Stimulated activated CD4-positive, alpha-beta T cell treated with anti-CD3 and anti-CD28 coated beads, Interleukin-4, amount 100 ng/mL, for 48 hours (primary cell): Measurements from ENCODE around the gene NELL2.

ENCODE experiments used
- DNase-seq, 2 donors: peaks; one replicate each; pipeline ENCODE4 v3.0.0-alpha.2; 2020; ENCODE audit warnings: low read depth in 2 of 2

Gene NELL2

DNA sequence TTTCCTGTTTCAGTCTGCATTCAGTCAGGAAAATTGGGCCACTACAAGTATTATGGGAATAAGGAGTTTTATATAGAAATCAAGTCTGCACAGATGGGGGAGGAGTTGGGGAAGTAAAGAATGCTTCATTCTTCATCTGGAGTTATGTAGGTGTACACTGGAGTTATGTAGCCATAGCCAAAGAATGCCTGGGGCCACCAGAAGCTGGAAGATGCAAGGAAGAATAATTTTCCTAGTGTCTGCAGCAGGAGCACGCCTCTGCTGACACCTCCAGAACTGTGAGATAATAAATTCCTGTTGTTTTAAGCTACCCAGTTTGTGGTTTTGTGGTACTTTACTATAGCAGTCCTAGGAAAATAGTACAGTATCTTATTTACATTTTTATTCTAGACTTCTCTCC is 333.4 kb downstream of the NELL2 start:
- no peak for DNase-seq

DNA sequence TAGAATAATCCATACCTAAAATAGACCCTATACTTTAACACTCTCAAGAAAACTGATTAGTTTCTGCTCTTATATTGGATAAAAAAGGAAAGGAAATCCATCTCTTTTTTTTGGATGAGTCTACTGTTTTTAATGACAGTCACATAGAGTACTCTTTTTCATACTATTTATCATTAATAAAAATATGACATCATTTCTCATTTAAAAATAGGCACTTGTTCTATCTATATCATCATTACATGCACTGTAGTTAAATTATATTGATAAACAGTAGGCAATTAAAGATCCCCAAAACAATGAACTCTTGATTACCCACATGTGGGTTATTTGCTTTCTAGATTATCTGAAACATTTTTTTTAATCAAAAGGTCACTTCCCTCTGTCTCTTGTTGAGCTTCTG is 338.8 kb downstream of the NELL2 start:
- DNase-seq = no peak

DNA sequence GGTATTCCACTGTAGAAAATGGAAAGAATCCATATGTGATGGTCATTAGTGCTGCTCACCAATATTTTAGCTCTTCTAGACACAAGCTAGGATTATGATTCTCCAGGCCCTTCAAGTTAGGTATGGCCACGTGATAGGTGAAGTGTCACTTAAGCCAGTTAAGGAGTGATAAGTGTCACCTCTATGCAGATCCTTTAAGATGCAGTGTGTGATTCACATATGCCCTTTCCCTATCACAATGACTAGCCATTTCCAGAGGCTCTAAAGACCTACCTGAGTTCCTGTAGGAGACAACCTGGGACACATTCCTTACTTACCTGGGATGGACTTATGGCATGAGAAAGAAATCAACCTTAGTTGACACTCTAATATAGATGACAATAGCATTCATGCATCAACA is 343.2 kb downstream of the NELL2 start:
- no peak for DNase-seq

DNA sequence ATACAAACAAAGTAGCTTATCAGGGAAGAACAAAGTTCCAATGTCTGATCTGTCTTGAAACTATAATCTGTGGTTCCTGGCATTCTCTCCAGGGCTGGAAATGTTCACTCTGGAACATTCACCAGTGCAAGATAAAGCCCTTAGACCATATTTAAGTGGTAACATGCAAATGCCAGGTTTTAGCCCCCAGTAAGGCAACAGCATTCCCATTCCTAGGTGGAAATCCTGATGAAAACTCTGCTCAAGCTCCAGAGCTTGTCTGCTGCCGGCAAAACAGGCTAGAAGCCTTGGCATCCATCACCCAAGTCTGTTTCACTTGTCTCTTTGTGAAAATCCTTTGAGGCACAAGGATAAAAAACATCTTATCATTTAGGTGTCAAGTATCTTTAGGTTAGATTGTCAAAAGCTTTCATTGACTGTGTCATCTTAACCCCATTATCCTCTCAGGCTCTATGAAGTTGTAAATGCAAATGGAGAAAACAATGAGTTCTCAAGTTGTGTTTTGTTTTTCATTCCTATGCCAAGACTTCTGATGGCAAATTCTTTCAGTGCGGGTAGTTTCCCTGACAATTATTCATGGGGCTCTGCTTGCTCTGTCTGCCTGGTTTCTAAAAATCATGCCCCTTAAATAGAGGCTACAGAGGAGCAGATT is 344.7 kb downstream of the NELL2 start:
- no peak for DNase-seq

DNA sequence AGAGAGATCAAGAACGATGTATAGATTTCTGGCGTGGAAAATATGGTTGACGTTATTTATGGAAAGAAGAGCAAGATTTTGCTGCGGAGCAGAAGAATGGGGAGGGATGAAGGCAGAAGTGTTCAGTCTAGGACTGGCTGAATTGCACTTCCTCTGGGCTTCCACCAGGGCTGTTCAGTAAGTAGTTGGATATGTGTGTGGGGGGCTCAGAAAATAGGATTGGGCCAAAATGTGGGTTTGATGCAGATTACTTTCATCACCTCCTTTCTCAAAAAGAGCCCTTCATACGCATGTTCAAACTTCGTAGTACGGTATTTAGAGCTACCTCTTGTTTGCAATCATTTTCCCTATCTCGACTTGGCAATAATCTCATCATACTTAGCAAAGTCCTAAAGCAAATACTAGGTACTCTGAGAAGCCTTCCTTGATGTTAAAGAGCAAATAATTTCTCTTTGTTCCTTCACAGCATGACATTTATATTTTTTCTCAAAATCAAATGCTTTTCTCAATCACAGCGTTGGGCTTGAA is 349.4 kb downstream of the NELL2 start:
- no peak for DNase-seq

DNA sequence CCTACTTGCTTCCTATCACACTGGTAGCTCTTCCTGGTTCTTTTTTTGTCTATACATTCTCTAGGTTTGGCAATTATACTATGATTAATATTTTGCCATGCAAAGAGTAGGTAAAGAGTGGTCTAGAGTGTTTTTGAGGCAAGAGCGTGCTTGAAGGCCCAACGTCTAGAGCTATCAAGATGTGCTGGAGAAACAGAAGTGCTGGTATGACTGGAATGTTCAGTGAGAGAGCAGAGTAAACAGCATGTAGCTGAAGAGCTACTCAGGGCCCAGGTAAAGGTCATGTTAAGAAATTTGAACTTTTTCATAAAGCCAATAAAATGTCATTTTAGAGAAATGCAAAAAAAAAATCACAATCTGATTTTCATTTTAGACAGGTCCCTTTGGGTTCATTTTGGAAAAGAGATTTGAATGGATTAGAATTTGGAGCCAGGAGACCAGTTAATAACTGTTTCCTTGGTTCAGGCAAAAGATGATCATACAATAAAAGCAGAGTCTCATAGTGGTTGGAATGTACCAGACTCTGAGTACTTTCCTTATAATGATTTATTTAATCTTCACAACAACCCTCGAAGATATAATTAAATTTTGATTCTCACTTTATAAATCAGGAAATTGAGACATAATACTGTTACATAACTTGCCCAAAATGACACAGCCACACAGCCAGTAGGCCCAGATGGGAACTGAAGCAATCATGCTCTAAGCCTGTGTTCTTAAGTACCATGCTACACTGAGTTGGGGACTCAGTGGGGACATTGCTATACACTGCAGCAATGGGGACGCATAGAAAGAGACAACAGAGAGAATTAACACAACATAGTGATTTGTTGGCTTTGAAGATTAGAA is 350.1 kb downstream of the NELL2 start:
- no peak for DNase-seq

DNA sequence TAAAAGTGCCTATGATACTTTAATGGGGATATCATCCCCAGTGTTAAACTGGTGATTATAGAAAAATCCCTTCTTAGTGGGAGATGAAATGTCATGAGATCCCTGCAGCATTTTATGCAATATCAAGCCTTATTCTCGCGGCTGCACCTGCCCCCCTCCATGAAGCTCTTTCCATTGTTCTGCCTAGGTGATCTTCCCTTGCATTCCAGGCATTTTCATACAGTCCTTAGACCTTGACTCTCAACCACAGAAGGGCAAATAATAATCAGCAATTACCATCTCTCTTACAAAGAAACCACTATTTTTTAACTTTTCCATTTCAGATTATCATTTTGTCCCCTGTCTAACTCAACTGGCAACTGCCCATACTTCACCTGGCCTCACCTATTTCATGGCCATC is 352.3 kb downstream of the NELL2 start:
- no peak for DNase-seq

DNA sequence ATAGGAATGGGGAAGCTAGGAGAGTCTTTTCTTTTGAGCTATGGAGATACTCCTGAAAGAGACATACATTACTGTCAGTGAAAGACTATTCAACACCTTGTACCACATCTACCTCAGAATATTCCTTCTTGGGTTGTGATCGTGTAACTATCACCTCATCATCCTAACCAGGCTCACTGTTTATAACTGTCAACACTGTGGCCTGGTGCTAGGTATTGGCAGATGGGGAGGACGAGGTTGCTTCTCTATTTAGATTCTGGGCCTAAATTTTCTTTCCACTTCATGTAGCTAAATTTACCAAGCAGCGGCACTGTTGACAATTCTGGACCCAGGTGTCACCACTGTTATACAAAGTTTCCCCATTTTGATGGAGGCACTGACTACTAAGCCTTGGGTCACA is 354.4 kb downstream of the NELL2 start:
- no peak for DNase-seq

DNA sequence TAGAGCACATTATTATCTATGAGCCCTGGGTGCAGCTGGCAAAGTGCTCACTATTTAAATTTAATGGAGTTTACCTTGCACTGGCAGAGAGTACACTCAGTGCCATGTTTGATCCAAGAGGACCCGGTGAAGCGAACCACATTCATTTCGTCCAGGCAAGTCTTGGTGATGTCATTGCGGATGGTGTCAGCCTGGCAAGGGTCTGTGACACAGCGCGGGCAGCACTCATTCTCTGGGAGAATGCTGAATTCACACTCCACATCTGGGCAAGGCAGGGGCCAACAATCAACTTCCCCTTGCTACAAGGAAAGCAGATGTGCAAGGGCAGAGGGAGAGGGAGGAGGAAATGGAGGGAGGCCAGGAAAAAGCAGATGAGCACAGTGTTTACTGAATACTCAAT is 356.2 kb downstream of the NELL2 start:
- DNase-seq = no peak

DNA sequence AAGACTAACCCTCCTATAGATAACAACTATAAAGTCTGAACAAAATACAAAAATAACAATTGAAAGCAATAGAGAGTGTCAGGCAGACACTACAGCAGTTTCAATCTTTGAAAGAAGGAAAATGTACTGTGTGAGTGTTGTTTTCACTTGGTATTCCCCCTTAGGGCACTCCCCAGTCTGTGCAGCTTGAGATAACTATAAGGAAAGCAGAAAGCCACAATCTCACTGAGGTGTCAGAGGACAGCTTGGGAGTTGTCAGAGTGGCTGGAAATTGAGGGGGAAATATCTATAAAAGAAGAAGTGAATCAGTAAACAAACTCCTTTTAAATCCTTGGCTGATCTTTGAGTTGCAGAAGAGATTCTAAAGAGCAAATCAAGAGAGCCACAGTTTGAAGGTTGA is 364.8 kb downstream of the NELL2 start:
- no peak for DNase-seq

DNA sequence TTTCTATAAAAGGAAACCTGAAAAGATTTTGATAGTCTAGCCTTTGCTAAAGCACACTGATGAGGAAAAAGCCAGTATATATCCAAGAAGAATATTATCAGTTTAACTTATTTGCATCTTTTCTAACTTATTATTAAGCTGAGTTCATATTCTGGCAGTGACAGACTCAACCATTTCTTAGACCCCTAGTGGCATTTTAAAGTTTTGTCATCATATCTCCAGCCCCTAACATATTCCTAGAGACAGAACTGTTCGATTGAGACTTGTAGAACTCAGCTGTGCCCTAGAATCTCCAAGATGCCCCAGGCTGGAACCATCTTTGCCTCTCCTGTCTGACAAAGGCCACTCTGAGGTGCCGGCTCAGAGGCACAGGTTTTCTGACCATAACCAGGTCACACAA is 365.6 kb downstream of the NELL2 start:
- no peak for DNase-seq

DNA sequence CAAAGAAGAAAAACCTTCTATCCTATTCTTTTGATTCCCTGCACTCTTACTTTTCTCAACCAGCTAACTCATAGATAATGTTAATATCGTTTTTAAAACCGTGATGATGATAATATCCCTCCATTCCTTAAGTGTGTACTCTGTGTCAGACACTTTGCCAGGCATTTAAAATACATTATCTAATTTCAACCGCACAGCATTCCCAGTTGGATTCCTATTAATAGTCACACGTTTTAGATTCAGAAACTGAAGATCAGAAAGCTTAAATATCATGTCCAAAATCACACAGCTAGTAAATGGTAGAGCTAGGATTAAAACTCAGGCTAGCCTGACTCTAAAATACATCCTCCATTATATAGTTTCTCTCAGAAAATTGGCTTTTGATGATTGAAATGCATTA is 366.0 kb downstream of the NELL2 start:
- no peak for DNase-seq

DNA sequence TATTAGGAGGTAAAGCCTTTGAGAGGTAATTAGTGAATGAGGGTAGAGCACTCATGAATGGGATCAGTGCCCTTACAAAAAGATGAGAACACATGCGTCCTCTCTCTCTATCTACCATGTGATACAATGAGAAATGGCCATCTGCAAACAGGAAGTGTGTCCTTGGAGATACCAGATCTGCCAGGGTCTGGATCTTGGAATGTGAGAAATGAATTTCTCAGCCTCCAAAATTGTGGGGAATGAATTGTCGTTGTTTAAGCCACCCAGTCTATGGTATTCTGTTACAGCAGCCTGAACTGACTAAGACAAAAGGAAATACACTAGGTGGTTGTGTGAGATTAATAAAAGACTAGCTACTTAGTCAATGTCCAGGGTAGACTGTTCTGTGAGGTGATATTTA is 366.6 kb downstream of the NELL2 start:
- no peak for DNase-seq

DNA sequence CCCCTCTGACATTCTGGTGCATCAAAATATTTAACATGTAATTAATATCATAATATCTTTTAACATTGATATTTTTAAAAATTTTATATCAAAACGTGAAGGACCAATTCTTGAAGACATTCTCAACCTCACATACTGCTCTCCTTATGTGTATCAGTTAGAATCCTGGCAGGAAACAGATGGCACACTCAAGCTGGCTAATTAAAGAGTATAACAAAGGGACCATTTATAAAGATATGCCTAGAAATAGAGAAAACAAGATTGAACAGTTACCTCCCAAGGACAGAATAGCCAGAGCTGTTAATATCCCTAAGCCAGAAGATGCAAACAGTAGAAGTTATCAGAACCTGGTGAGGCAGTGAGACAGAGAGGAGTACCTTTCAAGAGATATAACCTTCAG is 368.7 kb downstream of the NELL2 start:
- no peak for DNase-seq

DNA sequence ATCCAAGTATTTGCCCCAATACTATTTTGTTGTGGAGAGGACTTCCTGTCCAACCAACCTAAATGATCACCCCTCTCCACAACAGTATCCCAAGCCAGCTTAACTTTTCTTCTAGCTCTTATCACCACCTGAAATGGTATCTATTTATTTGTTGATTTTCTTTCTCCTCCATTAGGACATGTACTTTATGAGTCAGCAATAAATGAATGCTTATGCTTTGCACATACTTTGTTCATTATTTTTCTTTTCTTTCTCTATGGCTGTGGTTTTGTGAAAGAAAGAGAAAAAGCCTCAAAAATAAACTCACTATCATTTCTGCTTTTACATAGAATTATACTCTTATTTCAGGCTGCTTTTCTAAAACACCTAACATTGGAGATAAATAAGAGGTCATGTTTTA is 371.3 kb downstream of the NELL2 start:
- DNase-seq = no peak

DNA sequence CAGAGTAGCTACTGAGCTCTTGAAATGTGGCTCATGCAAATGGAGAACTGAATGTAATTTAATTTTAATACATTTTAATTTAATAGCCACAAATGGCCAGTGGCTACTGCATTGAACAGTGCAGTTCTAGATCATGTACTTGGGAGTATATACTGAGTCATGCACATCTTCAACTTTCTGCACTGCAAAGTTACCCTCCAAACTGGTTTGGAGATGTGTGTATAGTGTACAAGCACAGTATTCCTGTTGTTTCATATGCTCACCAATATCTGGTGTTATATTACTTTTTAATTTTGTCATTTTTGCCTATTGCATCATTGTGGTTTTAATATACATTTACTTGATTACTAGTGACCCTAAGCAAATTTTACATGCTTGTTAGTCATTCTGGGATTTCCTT is 372.8 kb downstream of the NELL2 start:
- no peak for DNase-seq

DNA sequence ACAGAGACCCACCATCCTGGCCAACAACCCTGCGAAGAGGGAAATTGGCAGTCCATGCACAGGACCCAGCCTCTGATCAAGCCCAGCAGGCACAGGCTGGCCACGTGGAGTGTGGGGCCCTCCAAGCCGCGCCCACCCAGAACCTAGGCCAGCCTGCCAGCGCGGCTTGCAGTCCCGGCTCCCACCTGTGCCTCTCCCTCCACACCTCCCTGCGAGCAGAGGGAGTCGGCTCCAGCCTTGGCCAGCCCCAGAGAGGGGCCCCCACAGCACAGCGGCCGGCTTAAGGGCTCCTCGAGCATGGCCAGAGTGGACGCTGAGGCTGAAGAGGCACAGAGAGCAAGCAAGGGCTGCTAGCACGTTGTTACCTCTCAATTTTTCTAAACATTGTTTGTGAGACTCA is 373.4 kb downstream of the NELL2 start:
- no peak for DNase-seq

DNA sequence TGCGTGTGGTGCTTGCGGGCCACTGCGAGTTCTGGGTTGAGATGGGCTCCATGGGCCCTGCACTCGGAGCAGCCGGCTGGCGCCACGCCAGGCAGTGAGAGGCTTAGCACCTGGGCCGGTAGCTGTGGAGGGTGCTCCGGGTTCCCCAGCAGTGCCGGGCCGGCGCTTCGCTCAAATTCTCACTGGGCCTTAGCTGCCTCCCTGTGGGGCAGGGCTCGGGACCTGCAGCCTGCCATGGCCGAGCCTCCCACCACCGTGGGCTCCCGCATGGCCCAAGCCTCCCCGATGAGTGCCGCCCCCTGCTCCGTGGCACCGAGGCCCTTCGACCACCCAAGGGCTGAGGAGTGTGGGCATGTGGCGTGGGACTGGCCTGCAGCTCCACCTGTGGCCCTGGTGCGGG is 375.7 kb downstream of the NELL2 start:
- no peak for DNase-seq

DNA sequence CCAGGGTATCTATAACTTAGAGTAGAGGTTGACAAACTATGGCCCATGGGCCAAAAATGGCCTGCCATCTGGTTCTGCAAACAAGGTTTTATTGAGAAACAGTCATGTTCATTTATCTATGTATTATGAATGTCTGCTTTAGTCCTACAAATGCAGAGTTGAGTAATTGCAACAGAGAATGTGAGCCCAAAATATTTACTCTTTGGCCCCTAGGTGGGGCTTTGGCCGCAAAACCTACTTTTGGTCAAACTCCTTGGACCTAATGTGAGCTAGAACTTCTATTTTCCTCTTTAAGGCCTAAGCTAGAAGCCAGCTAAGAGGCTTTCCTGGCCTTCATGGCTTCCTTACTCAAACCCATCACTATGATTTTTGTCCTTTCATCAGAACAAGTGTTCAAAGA is 379.1 kb downstream of the NELL2 start:
- DNase-seq = no peak

DNA sequence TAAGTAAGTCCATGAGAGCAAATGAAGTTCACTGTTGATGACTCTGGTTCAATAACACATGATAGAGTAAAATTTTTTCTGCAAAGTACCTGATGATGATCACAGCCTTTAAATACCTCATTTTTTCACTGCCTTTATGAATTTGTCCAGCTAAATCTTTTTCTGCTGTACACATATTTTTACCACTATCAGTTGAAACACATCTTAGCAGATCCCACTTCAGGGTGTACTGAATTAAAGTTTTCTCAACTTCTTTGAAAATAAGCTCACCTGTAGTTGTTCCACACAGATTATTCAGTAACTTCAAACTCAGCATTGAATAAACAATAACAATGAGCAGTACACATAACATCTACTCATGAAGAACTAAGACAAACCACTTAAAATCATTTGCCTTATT is 385.9 kb downstream of the NELL2 start:
- no peak for DNase-seq

DNA sequence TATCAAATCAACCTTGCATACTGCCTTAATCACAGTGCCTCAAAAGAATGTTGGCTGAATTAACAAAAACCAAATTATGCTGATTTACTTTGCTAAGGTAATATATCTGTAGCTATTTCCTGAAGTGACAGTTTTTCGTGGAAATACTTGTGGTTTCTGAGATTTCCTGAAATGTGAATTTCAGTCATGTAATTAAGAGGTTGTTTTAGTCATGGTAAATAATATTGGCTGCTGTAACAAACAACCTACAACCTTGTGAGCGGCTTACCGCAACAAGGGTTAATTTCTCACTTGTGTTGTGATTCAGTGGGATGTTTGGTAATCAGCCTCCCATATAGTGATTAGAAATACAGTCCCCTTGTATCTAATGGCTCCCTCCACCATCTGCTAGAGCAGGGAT is 387.9 kb downstream of the NELL2 start:
- no peak for DNase-seq

DNA sequence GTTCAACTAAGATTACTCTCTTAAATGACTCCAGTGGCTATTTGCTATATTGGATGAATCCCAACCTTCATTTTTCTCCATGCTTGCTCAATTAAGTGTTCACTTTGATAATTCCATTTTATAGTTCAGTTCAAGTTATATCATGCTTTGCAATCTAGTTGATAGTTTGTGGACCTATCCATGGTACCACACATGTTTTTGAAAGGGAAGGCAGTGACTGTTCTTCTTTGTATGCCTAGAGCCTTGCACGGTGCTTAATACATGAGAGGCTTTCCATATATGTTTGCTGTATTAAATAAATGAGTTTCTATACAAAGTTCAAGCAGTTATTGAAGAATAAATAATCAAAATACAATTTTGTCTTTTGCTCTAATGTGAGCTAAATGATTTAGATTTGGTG is 391.3 kb downstream of the NELL2 start:
- DNase-seq = no peak

DNA sequence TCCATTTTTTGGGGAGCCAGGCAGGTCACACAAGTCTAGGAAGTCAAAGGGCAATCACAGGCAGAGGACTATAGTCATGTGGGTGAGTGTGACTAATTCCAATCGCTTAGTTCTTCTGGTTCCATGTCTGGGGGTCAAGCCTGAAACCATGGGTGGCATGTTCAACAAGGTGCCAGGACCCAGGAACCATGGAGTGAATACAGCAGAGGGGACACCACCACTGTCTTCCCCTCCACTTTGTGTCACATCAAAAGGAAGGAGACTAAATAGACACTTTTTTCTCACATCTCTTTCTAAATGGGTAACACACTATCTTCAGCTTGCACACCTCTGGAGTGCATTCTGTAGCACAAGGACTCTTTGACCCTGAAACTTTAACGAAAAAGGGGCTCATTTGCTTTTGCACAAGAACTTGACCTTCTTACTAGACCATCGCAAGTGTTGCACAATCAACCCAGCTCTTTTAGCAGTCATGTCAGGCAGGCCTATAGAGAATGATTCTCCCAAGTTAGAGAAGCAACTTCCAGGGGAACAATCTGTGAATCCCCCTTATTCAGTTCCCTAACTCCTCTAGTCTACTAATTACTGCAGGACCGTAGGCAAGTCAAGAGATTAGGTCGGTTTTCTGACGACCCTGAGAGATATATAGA is 398.7 kb downstream of the NELL2 start:
- no peak for DNase-seq
